Ishikawa (cell line): ENCODE data around the gene DNMT3A.

Experiments used
- CEBPB ChIP-seq: IDR thresholded peaks from 2 replicates; pipeline ENCODE4 v1.6.1; 2012
- CREB1 ChIP-seq: IDR thresholded peaks from 2 replicates; pipeline ENCODE4 v1.6.1; 2012; ENCODE audit warnings: low read depth
- EGR1 ChIP-seq: IDR thresholded peaks from 2 replicates; pipeline ENCODE4 v1.6.1; 2012
- EP300 ChIP-seq: IDR thresholded peaks from 2 replicates; pipeline ENCODE4 v1.6.1; 2012; ENCODE audit warnings: borderline replicate concordance
- FOXM1 ChIP-seq: IDR thresholded peaks from 2 replicates; pipeline ENCODE4 v1.6.1; 2012; ENCODE audit warnings: low read depth, borderline replicate concordance
- MAX ChIP-seq: IDR thresholded peaks from 2 replicates; pipeline ENCODE4 v1.6.1; 2012
- REST ChIP-seq: IDR thresholded peaks from 2 replicates; pipeline ENCODE4 v1.6.1; 2012; ENCODE audit warnings: low read depth, mild to moderate bottlenecking
- USF1 ChIP-seq: IDR thresholded peaks from 2 replicates; pipeline ENCODE4 v1.6.1; 2012

- no peak for TF ChIP-seq FOXM1
- no peak for TF ChIP-seq USF1
- no peak for TF ChIP-seq EP300
- TF ChIP-seq CEBPB = no peak
- no peak for TF ChIP-seq MAX
- no peak for TF ChIP-seq CREB1
- TF ChIP-seq REST = no peak
- no peak for TF ChIP-seq EGR1
Observed at GRCh38 chr2:25204190-25204838, 137.4 kb downstream of the DNMT3A start.
